IPS-11a (cell line): ENCODE data around the gene LRRC38.
"Not testable (repeated sequence)": the region's sequence is repeated elsewhere in the genome, so short reads cannot be mapped to it uniquely, and the experiment has no call there.

Experiments used
- H3K4me3 ChIP-seq: one replicate; pipeline ENCODE4 v1.5.1; 2013; ENCODE audit warnings: low read depth, low read length, control low read depth

LRRC38 gene

GRCh38 chr1:13513895-13514546 lies at the start of gene LRRC38:
Gene LRRC38 (minus strand): TSS chr1:13514003. CDS start chr1:13513593, 410 bp downstream.
- peak within 1 kb of the TSS; percentile 30 for H3K4me3 ChIP-seq

- H3K4me3 ChIP-seq = not testable (repeated sequence)
Observed at GRCh38 chr1:13562981-13563380, 49.2 kb upstream of the LRRC38 start.

- no peak overlapping the region for H3K4me3 ChIP-seq
Observed at GRCh38 chr1:13560541-13560940, 46.7 kb upstream of the LRRC38 start.

- no peak overlapping the region for H3K4me3 ChIP-seq
Observed at GRCh38 chr1:13556224-13556764, 42.5 kb upstream of the LRRC38 start.

- no peak overlapping the region for H3K4me3 ChIP-seq
Observed at GRCh38 chr1:13554798-13555197, 41.0 kb upstream of the LRRC38 start.

GRCh38 chr1:13550663-13551062 lies 36.9 kb upstream of the LRRC38 start:
- H3K4me3 ChIP-seq = no peak overlapping the region

GRCh38 chr1:13549521-13549920 lies 35.7 kb upstream of the LRRC38 start:
- no peak overlapping the region for H3K4me3 ChIP-seq

- no peak overlapping the region for H3K4me3 ChIP-seq
Observed at GRCh38 chr1:13549021-13549420, 35.2 kb upstream of the LRRC38 start.

GRCh38 chr1:13548281-13548680 lies 34.5 kb upstream of the LRRC38 start:
- H3K4me3 ChIP-seq = no peak overlapping the region

- no peak overlapping the region for H3K4me3 ChIP-seq
Observed at GRCh38 chr1:13546791-13547190, 33.0 kb upstream of the LRRC38 start.

- H3K4me3 ChIP-seq = no peak overlapping the region
Observed at GRCh38 chr1:13544221-13544556, 30.4 kb upstream of the LRRC38 start.

GRCh38 chr1:13543451-13544220 lies 29.8 kb upstream of the LRRC38 start:
- no peak overlapping the region for H3K4me3 ChIP-seq

- no peak overlapping the region for H3K4me3 ChIP-seq
Observed at GRCh38 chr1:13541435-13542215, 27.8 kb upstream of the LRRC38 start.

GRCh38 chr1:13540866-13541265 lies 27.1 kb upstream of the LRRC38 start:
- H3K4me3 ChIP-seq = no peak overlapping the region

- H3K4me3 ChIP-seq = no peak overlapping the region
Observed at GRCh38 chr1:13539683-13540082, 25.9 kb upstream of the LRRC38 start.

- no peak overlapping the region for H3K4me3 ChIP-seq
Observed at GRCh38 chr1:13538832-13539231, 25.0 kb upstream of the LRRC38 start.

- no peak overlapping the region for H3K4me3 ChIP-seq
Observed at GRCh38 chr1:13536571-13536970, 22.8 kb upstream of the LRRC38 start.

GRCh38 chr1:13535227-13535626 lies 21.4 kb upstream of the LRRC38 start:
- no peak overlapping the region for H3K4me3 ChIP-seq

- H3K4me3 ChIP-seq = no peak overlapping the region
Observed at GRCh38 chr1:13528320-13528719, 14.5 kb upstream of the LRRC38 start.

- no peak overlapping the region for H3K4me3 ChIP-seq
Observed at GRCh38 chr1:13523780-13524477, 10.1 kb upstream of the LRRC38 start.

- no peak overlapping the region for H3K4me3 ChIP-seq
Observed at GRCh38 chr1:13520985-13521384, 7.2 kb upstream of the LRRC38 start.
